HG03066 (cell line): Measurements from ENCODE around the gene IRF5.
A peak's percentile ranks its signal among the peaks of the same experiment; 100 is the strongest.
"Not testable (repeated sequence)": the region's sequence is repeated elsewhere in the genome, so short reads cannot be mapped to it uniquely, and the experiment has no call there.

Source experiments
- ATAC-seq: cut with Tn5 transposase; IDR thresholded peaks from one replicate; pipeline ENCODE4 v1.9.1; 2021; ENCODE audit warnings: low read depth; ENCODE audit not compliant: unreplicated experiment

The IRF5 gene

GRCh38 chr7:128954830-128955802, 17.4 kb downstream of the IRF5 start:
- peak; percentile 61 for ATAC-seq

- ATAC-seq: no peak
Observed at GRCh38 chr7:128955981-128956380, 18.3 kb downstream of the IRF5 start.

- no peak for ATAC-seq
Observed at GRCh38 chr7:128959296-128959695, 21.6 kb downstream of the IRF5 start.

- no peak for ATAC-seq
Observed at GRCh38 chr7:128961030-128961659, 23.4 kb downstream of the IRF5 start.

- no peak for ATAC-seq
Observed at GRCh38 chr7:128962899-128963298, 25.2 kb downstream of the IRF5 start.

- no peak for ATAC-seq
Observed at GRCh38 chr7:128963327-128963757, 25.6 kb downstream of the IRF5 start.

GRCh38 chr7:128968624-128969023, 30.9 kb downstream of the IRF5 start:
- no peak for ATAC-seq

GRCh38 chr7:128974241-128974934, 36.7 kb downstream of the IRF5 start:
- no peak for ATAC-seq

- ATAC-seq: no peak
Observed at GRCh38 chr7:128982105-128982504, 44.4 kb downstream of the IRF5 start.

- ATAC-seq: no peak
Observed at GRCh38 chr7:128985660-128986059, 47.9 kb downstream of the IRF5 start.

GRCh38 chr7:128986609-128987008, 48.9 kb downstream of the IRF5 start:
- ATAC-seq: no peak

- ATAC-seq: no peak
Observed at GRCh38 chr7:128988372-128988771, 50.6 kb downstream of the IRF5 start.

- ATAC-seq: no peak
Observed at GRCh38 chr7:128989961-128990360, 52.2 kb downstream of the IRF5 start.

- ATAC-seq: no peak
Observed at GRCh38 chr7:128993419-128993818, 55.7 kb downstream of the IRF5 start.

- ATAC-seq: not testable (repeated sequence)
Observed at GRCh38 chr7:128994560-128994959, 56.8 kb downstream of the IRF5 start.

GRCh38 chr7:128997181-128997580, 59.5 kb downstream of the IRF5 start:
- ATAC-seq: no peak
